Caco-2 (cell line): ENCODE measurements around the gene OR10A5. TPM values are rescaled to one million over a fixed set of nuclear protein-coding genes. Genes with fewer than 3 reads are reported as not detected.

Experiments used
- BruUV-seq: library from RNA; stranded (reverse); fragments of 400-500 nt; replicated peaks from 2 replicates; lab custom pipeline; 2021; lab: Mats Ljungman, UMichigan
- CTCF ChIA-PET: fragments of 300-600 bp; sonication (Branson Sonifier 250); formaldehyde crosslinking; loops from one replicate; lab custom pipeline; 2022; ENCODE audit warnings: antibody characterized with exemption; lab: Charles Lee
- POLR2A ChIA-PET: fragments of 300-600 bp; sonication (Branson Sonifier 250); formaldehyde crosslinking; loops from one replicate; lab custom pipeline; 2022; ENCODE audit warnings: antibody characterized with exemption; lab: Charles Lee
- DNase-seq, 2 experiments: peaks; one replicate each; pipeline versions ENCODE4 v3.0.0 to v3.0.0-alpha.2; 2020 to 2022
- H3K27me3 ChIP-seq: replicated peaks from 2 replicates; pipeline ENCODE4 v1.6.0; 2011; ENCODE audit warnings: low read length; ENCODE audit not compliant: control insufficient read depth, insufficient read depth
- H3K36me3 ChIP-seq: 2 replicates; pipeline ENCODE4 v1.5.1; 2011; ENCODE audit warnings: low read length; ENCODE audit not compliant: control insufficient read depth, insufficient read depth
- H3K4me1 ChIP-seq: fragments of 250-450 bp; sonication (Bioruptor Pico); 2 replicates; pipeline ENCODE4 v1.5.1; 2020; ENCODE audit warnings: mild to moderate bottlenecking
- H3K4me3 ChIP-seq: 2 replicates; pipeline ENCODE4 v1.5.1; 2011; ENCODE audit warnings: low read depth, mild to moderate bottlenecking, control low read depth, low read length
- H3K9me3 ChIP-seq: fragments of 250-450 bp; sonication (Bioruptor Pico); 2 replicates; pipeline ENCODE4 v1.5.1; 2020; ENCODE audit warnings: mild to moderate bottlenecking, moderate library complexity
- H3K27ac Mint-ChIP-seq: one replicate; pipeline ENCODE4 v1.8.0; 2022; ENCODE audit warnings: mixed read lengths; ENCODE audit not compliant: unreplicated experiment
- H3K27me3 Mint-ChIP-seq: one replicate; pipeline ENCODE4 v1.8.0; 2022; ENCODE audit warnings: mixed read lengths; ENCODE audit not compliant: insufficient read depth, unreplicated experiment
- H3K36me3 Mint-ChIP-seq: one replicate; pipeline ENCODE4 v1.8.0; 2022; ENCODE audit warnings: mild to moderate bottlenecking, mixed read lengths; ENCODE audit not compliant: insufficient read depth, unreplicated experiment
- H3K4me1 Mint-ChIP-seq: one replicate; pipeline ENCODE4 v1.8.0; 2022; ENCODE audit warnings: low read depth, mixed read lengths; ENCODE audit not compliant: unreplicated experiment
- H3K4me3 Mint-ChIP-seq: one replicate; pipeline ENCODE4 v1.8.0; 2022; ENCODE audit warnings: mild to moderate bottlenecking, moderate library complexity, mixed read lengths; ENCODE audit not compliant: unreplicated experiment
- H3K9me3 Mint-ChIP-seq: one replicate; pipeline ENCODE4 v1.8.0; 2022; ENCODE audit warnings: mixed read lengths; ENCODE audit not compliant: unreplicated experiment
- intact Hi-C: fragments of 100-400 bp; cut with micrococcal nuclease; formaldehyde crosslinking; loops from one replicate; pipeline ENCODE4 v1.10.0; 2022; ENCODE audit not compliant: unreplicated experiment
- total RNA-seq: library from RNA; stranded (reverse); gene quantifications from 2 replicates; pipeline ENCODE4 v1.2.3, GENCODE V29; 2022
- TF ChIP-seq, protein P1 (sequence below), 2 experiments: fragments of 200-600 bp in 1 of 2; IDR thresholded peaks; 1 replicate in 1 of 2; 2 replicates in 1 of 2; pipeline versions ENCODE4 v1.5.1 to v1.8.0; 2011 to 2022; ENCODE audit warnings: antibody characterized with exemption in 1 of 2, control low read depth in 1 of 2, inconsistent platforms in 1 of 2, low read depth in 1 of 2, low read length in 1 of 2, mild to moderate bottlenecking in 1 of 2, moderate library complexity in 1 of 2; ENCODE audit not compliant: insufficient read depth in 1 of 2, severe bottlenecking in 1 of 2, unreplicated experiment in 1 of 2

Gene OR10A5
- total RNA-seq, 1 experiment from 2014 or later = not detected

DNA sequence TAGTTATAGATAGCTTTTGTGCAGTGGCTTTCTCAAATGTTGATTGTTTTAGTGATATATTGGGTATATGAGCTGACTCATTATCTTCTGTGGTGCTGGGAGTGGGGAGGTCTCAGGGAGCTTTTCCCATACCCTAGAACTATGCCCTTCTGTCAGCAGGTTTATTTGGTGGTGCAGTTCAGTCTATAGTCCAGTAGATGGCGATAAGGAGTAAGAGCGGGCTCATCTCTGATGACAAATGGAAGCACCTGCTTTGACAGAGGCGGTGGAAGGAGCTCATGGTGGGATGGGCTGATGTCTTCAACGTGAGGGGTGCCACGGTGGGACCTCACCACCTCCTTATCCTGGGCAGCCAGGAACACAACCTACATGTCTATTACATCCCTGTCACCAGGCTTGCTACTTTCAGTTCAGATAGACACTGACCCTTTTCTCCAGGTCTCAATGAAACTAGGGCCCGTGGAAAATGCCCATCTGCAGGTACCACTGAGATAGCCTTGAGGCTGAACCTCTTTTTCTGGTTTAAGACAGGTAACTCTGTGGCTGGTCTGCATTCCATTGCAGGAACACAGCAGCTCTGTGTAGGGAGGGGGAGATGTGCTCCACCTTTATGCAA lies 33.0 kb upstream of the OR10A5 start:
- BruUV-seq = no TSS peak
- Histone ChIP-seq H3K27me3 (no peaks in the 10 kb centered on the region; the same call in 1 of the 2 replicates), H3K4me1 (no peaks in the 10 kb centered on the region), H3K9me3 (no peaks in the 10 kb centered on the region), H3K36me3 (no peaks in the 10 kb centered on the region), H3K4me3 (no peak overlapping the region)
- intact Hi-C loops = loop anchor here (5.0 kb wide), 1 partner anchor 185 kb away; no protein-coding TSS in a partner anchor
- no peak overlapping the region for H3K4me3 Mint-ChIP-seq
- peaks cover 5% of the 10 kb centered on the region for H3K27me3 Mint-ChIP-seq
- no peaks in the 10 kb centered on the region for H3K36me3 Mint-ChIP-seq
- no peaks in the 10 kb centered on the region for H3K4me1 Mint-ChIP-seq
- no peak overlapping the region for H3K27ac Mint-ChIP-seq
- TF ChIP-seq, protein P1, sequence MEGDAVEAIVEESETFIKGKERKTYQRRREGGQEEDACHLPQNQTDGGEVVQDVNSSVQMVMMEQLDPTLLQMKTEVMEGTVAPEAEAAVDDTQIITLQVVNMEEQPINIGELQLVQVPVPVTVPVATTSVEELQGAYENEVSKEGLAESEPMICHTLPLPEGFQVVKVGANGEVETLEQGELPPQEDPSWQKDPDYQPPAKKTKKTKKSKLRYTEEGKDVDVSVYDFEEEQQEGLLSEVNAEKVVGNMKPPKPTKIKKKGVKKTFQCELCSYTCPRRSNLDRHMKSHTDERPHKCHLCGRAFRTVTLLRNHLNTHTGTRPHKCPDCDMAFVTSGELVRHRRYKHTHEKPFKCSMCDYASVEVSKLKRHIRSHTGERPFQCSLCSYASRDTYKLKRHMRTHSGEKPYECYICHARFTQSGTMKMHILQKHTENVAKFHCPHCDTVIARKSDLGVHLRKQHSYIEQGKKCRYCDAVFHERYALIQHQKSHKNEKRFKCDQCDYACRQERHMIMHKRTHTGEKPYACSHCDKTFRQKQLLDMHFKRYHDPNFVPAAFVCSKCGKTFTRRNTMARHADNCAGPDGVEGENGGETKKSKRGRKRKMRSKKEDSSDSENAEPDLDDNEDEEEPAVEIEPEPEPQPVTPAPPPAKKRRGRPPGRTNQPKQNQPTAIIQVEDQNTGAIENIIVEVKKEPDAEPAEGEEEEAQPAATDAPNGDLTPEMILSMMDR (IDR thresholded peaks at IDR 0.05; ENCODE audit: insufficient read depth in 1 of 2, low read depth in 1 of 2, low read length in 1 of 2, severe bottlenecking in 1 of 2, unreplicated experiment in 1 of 2) = peak; percentile 86 to 91
- no peaks in the 10 kb centered on the region for H3K9me3 Mint-ChIP-seq
- peak; percentile 42 to 63 for DNase-seq
- POLR2A ChIA-PET = no interaction called here
- CTCF ChIA-PET = interaction anchor here (0.6 to 1.6 kb wide), 12 partner anchors 12 to 466 kb away, joined by 3 to 8 read pairs (median 3); partner anchors contain the start of genes NLRP14, OR6A2, SMPD1 and ZNF214

DNA sequence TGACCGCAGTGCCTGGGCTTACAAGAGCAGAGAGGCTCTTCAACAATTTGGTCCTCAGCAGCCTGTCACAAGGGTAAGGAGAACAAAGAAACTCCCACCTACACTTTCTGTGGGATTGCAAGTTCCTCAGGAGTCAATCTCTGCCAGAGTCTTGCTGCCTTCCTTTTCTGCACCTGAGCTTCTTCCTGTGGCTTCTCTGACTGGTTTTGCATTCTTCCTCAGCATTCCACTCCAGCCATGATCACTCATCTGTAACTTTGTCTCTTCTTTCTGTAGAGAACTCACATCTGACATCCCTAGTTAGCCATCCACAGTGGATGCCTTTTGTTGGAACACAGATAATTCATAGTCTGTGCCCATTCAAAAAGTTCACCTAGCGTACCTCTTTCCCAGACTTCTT lies 31.8 kb upstream of the OR10A5 start:
- peaks cover 3% of the 10 kb centered on the region for H3K27me3 Mint-ChIP-seq
- POLR2A ChIA-PET = no interaction called here

DNA sequence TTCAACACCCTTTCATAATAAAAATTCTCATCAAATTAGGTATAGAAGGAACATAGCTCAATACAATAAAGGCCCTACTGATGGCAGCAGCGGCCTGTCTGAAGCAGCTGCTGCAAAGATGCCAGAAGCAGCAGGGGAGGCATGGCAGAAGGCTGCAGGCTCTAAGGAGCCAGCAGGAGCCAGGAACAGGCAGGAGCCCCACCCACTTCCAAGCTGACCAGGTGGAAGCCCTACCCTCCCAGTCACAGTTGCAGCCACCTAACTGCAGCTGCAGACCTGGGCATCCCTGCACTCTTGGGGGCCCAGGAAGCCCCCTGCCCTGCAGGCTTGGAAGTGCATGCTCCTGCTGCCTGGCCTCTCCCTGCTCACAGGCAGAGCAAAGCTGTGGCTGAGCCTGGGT lies 27.8 kb upstream of the OR10A5 start:
- Mint-ChIP-seq H3K4me3 (no peak overlapping the region), H3K9me3 (no peaks in the 10 kb centered on the region), H3K4me1 (no peaks in the 10 kb centered on the region), H3K27ac (no peak overlapping the region), H3K36me3 (no peaks in the 10 kb centered on the region), H3K27me3 (no peaks in the 10 kb centered on the region)
- Histone ChIP-seq H3K4me3 (no peak overlapping the region), H3K4me1 (no peaks in the 10 kb centered on the region), H3K36me3 (no peaks in the 10 kb centered on the region), H3K27me3 (no peaks in the 10 kb centered on the region), H3K9me3 (no peaks in the 10 kb centered on the region)
- POLR2A ChIA-PET = no interaction called here
- intact Hi-C loops = no loop called here
- BruUV-seq = no TSS peak
- DNase-seq = no peak
- TF ChIP-seq, protein P1 (IDR thresholded peaks at IDR 0.05; ENCODE audit: insufficient read depth in 1 of 2, low read depth in 1 of 2, low read length in 1 of 2, severe bottlenecking in 1 of 2, unreplicated experiment in 1 of 2) = no peak
- CTCF ChIA-PET = no interaction called here

More for the DNA sequence above, 31.8 kb upstream of the OR10A5 start:
- Mint-ChIP-seq H3K36me3 (no peaks in the 10 kb centered on the region), H3K27ac (no peak overlapping the region), H3K4me1 (no peaks in the 10 kb centered on the region), H3K4me3 (no peak overlapping the region), H3K9me3 (no peaks in the 10 kb centered on the region)
- Histone ChIP-seq H3K9me3 (no peaks in the 10 kb centered on the region), H3K36me3 (no peaks in the 10 kb centered on the region), H3K4me1 (no peaks in the 10 kb centered on the region), H3K4me3 (no peak overlapping the region), H3K27me3 (no peaks in the 10 kb centered on the region; the same call in 1 of the 2 replicates)
- intact Hi-C loops = loop anchor here (5.0 kb wide), 1 partner anchor 184 kb away; no protein-coding TSS in a partner anchor
- TF ChIP-seq, protein P1 (IDR thresholded peaks at IDR 0.05; ENCODE audit: insufficient read depth in 1 of 2, low read depth in 1 of 2, low read length in 1 of 2, severe bottlenecking in 1 of 2, unreplicated experiment in 1 of 2) = no peak
- no TSS peak for BruUV-seq
- no peak for DNase-seq
- CTCF ChIA-PET = no interaction called here
